K562 (cell line): Measurements from ENCODE around the gene IL1RAPL2. TPM values are rescaled to one million over a fixed set of nuclear protein-coding genes. Genes with fewer than 3 reads are reported as not detected.

Experiments
- ATAC-seq: fragments of 200-7000 bp; cut with Tn5 transposase; 3 replicates; pipeline ENCODE4 v1.9.1; 2020; ENCODE audit warnings: moderate library complexity
- BruUV-seq: library from RNA; stranded (reverse); fragments of 400-500 nt; replicated peaks from 2 replicates; lab custom pipeline; 2021; lab: Mats Ljungman, UMichigan
- CTCF ChIA-PET: fragments of 300-600 bp; formaldehyde crosslinking; extraction: SDS; loops from one replicate; lab custom pipeline; 2021; ENCODE audit warnings: low intra/inter-chr PET ratio; lab: Yijun Ruan, JAX
- POLR2A ChIA-PET: fragments of 300-600, 350-650 bp; sonication (Branson Sonifier 250); formaldehyde crosslinking; extraction: SDS; loops from one replicate; lab custom pipeline; 2021; ENCODE audit warnings: antibody characterized with exemption, inconsistent platforms; lab: Yijun Ruan, JAX
- DNase-seq, 4 experiments: peaks; one replicate each; pipeline versions ENCODE4 v3.0.0 to v3.0.0-alpha.2; 2011 to 2018; ENCODE audit warnings: low spot score in 3 of 4, mixed read lengths in 3 of 4; ENCODE audit errors: extremely low read depth in 1 of 4
- FAIRE-seq: peaks from 2 replicates; lab custom pipeline; 2011; peaks lifted over from hg19 to GRCh38; lab: Jason Lieb, UNC
- H2AFZ ChIP-seq: 2 replicates; pipeline ENCODE4 v1.6.0; 2011; ENCODE audit warnings: low read depth, low read length, control low read depth, inconsistent platforms
- H3K27ac ChIP-seq: fragments of 200-600 bp; 3 replicates; pipeline ENCODE4 v1.8.0; 2011; ENCODE audit warnings: low read depth, mild to moderate bottlenecking, control low read depth, inconsistent platforms, low read length, moderate library complexity, mixed read lengths; ENCODE audit errors: extremely low read depth
- H3K27me3 ChIP-seq, 2 experiments: fragments of 300-600 bp in 1 of 2; 2 replicates in 1 of 2; 3 replicates in 1 of 2; pipeline versions ENCODE4 v1.6.0 to v1.8.0; 2011; ENCODE audit warnings: inconsistent platforms in 2 of 2, low read length in 2 of 2, mild to moderate bottlenecking in 1 of 2, mixed read lengths in 1 of 2, moderate library complexity in 1 of 2; ENCODE audit not compliant: control insufficient read depth in 2 of 2, insufficient read depth in 2 of 2
- H3K36me3 ChIP-seq: fragments of 300-600 bp; 3 replicates; pipeline ENCODE4 v1.8.0; 2011; ENCODE audit warnings: mild to moderate bottlenecking, low read length, inconsistent platforms; ENCODE audit not compliant: control insufficient read depth, insufficient read depth
- H3K4me1 ChIP-seq, 2 experiments: fragments of 200-600 bp in 1 of 2; replicated peaks in 1 of 2; 2 replicates in 1 of 2; 3 replicates in 1 of 2; pipeline versions ENCODE4 v1.5.1 to v1.8.0; 2011; ENCODE audit warnings: inconsistent platforms in 2 of 2, low read length in 2 of 2, mild to moderate bottlenecking in 1 of 2, mixed read lengths in 1 of 2, moderate library complexity in 1 of 2; ENCODE audit not compliant: control insufficient read depth in 2 of 2, insufficient read depth in 2 of 2
- H3K4me2 ChIP-seq: 2 replicates; pipeline ENCODE4 v1.6.1; 2011; ENCODE audit warnings: low read length, control low read depth, inconsistent platforms, mixed read lengths; ENCODE audit not compliant: insufficient read depth
- H3K4me3 ChIP-seq: fragments of 200-600 bp; sonication (generic), shearing (Covaris generic); 2 replicates; pipeline ENCODE4 v1.5.1; 2016; ENCODE audit warnings: control low read depth, inconsistent platforms
- H3K79me2 ChIP-seq: fragments of 200-600 bp; 3 replicates; pipeline ENCODE4 v1.8.0; 2011; ENCODE audit warnings: low read length, inconsistent platforms; ENCODE audit not compliant: control insufficient read depth, insufficient read depth
- H3K9ac ChIP-seq, 2 experiments: 2 replicates each; pipeline versions ENCODE4 v1.6.0 to v1.6.1; 2011; ENCODE audit warnings: low read depth in 2 of 2, low read length in 2 of 2, control low read depth in 1 of 2, inconsistent platforms in 1 of 2, mild to moderate bottlenecking in 1 of 2, mixed read lengths in 1 of 2; ENCODE audit not compliant: insufficient read depth in 1 of 2
- H3K9me1 ChIP-seq: one replicate; pipeline ENCODE4 v1.6.0; 2011; ENCODE audit warnings: inconsistent platforms, mild to moderate bottlenecking, low read length, moderate library complexity; ENCODE audit not compliant: control insufficient read depth, insufficient read depth
- H3K9me3 ChIP-seq: replicated peaks from 2 replicates; pipeline ENCODE4 v1.5.1; 2011; ENCODE audit warnings: low read depth, low read length, inconsistent platforms; ENCODE audit not compliant: control insufficient read depth, insufficient read depth
- H4K20me1 ChIP-seq: replicated peaks from 2 replicates; pipeline ENCODE4 v1.6.1; 2011; ENCODE audit warnings: low read length, inconsistent platforms, mixed read lengths; ENCODE audit not compliant: control insufficient read depth, insufficient read depth
- BRF1 ChIP-seq: IDR thresholded peaks from 3 replicates; pipeline ENCODE4 v1.6.1; 2011; ENCODE audit warnings: borderline replicate concordance, mild to moderate bottlenecking; ENCODE audit not compliant: insufficient read length; ENCODE audit errors: extremely low read depth
- CSDE1 ChIP-seq, 2 experiments: fragments of 450-650 bp; IDR thresholded peaks; 2 replicates each; pipeline ENCODE4 v1.6.1; 2016; ENCODE audit warnings: mild to moderate bottlenecking in 1 of 2
- HDAC1 ChIP-seq, 2 experiments: fragments of 450-650 bp; IDR thresholded peaks; 2 replicates each; pipeline ENCODE4 v1.6.1; 2016 to 2017; ENCODE audit warnings: inconsistent platforms in 1 of 2, mild to moderate bottlenecking in 1 of 2, moderate library complexity in 1 of 2
- NR2F6 ChIP-seq: fragments of 450-650 bp; formaldehyde crosslinking; IDR thresholded peaks from 2 replicates; pipeline ENCODE4 v1.4.0; 2020; ENCODE audit warnings: mild to moderate bottlenecking
- SAFB ChIP-seq: fragments of 200-400 bp; formaldehyde crosslinking; IDR thresholded peaks from 2 replicates; pipeline ENCODE4 v1.6.1; 2017; ENCODE audit warnings: low read depth, low read length, borderline replicate concordance
- TRIM25 ChIP-seq: fragments of 450-650 bp; IDR thresholded peaks from 2 replicates; pipeline ENCODE4 v1.7.0; 2016; ENCODE audit warnings: borderline replicate concordance
- TSC22D4 ChIP-seq: fragments of 450-650 bp; IDR thresholded peaks from 2 replicates; pipeline ENCODE4 v1.6.1; 2016; ENCODE audit warnings: missing genetic modification characterization, missing biosample characterization, control low read depth
- ZBTB11 ChIP-seq, 3 experiments: fragments of 200-800 bp in 1 of 3; fragments of 250-450 bp in 1 of 3; fragments of 450-650 bp in 1 of 3; sonication (Bioruptor Pico) in 1 of 3; sonication (Bioruptor generic) in 1 of 3; formaldehyde crosslinking in 1 of 3; IDR thresholded peaks; 2 replicates each; pipeline versions ENCODE4 v1.6.1 to v1.8.0; 2016 to 2022; ENCODE audit warnings: mild to moderate bottlenecking in 2 of 3, missing genetic modification characterization in 2 of 3, missing compliant biosample characterization in 1 of 3, moderate library complexity in 1 of 3
- WGBS: fragments of 100-300 bp; shearing (Covaris generic); methylation state at CpG from one replicate; pipeline ENCODE4 v1.1.6; 2016; ENCODE audit warnings: low coverage, mixed read lengths; ENCODE audit not compliant: insufficient coverage; ENCODE audit errors: missing lambda C conversion rate; 5-methylcytosine and 5-hydroxymethylcytosine counted together
- in situ Hi-C: fragments of 300-500 bp; cut with MboI; formaldehyde crosslinking; loops from 4 replicates; pipeline ENCODE4 v1.15.0; 2018; ENCODE audit warnings: inconsistent platforms, mixed read lengths
- intact Hi-C: fragments of 100-400 bp; cut with micrococcal nuclease; formaldehyde crosslinking; loops from 2 replicates; pipeline ENCODE4 v1.14.2; 2022
- polyA plus RNA-seq, 8 experiments: library from polyadenylated mRNA; depleted of rRNA in 4 of 8; stranded (reverse) in 5 of 8; unstranded in 3 of 8; fragments of >200 nt; fragmentation: Nextera tagmentation in 2 of 8; fragmentation: Illumina TruSeq in 1 of 8; extraction: Ambion mirVana in 2 of 8; extraction: Trizol in 1 of 8; gene quantifications; 2 replicates each; pipeline versions ENCODE4 v1.2.1 to v1.2.3, GENCODE V29; 2011 to 2014; ENCODE audit warnings: inconsistent platforms in 1 of 8, missing spikeins in 1 of 8
- total RNA-seq, 7 experiments: library from RNA; depleted of rRNA in 6 of 7; stranded (reverse); fragments of >200 nt in 6 of 7; fragmentation: Illumina TruSeq in 2 of 7; extraction: Trizol in 2 of 7; gene quantifications; 2 replicates each; pipeline versions ENCODE4 v1.2.1 to v1.2.3, GENCODE V29; 2011 to 2021; ENCODE audit warnings: low replicate concordance in 1 of 7
- TF ChIP-seq, protein P1 (sequence below): sonication (generic); formaldehyde crosslinking; IDR thresholded peaks from 2 replicates; pipeline ENCODE4 v1.8.0; 2022; ENCODE audit warnings: missing genetic modification reagents, mild to moderate bottlenecking, moderate library complexity, borderline replicate concordance

The IL1RAPL2 gene
- total and polyA plus RNA-seq, 9 of the 15 experiments (the other 6 are each of a cell fraction or from before 2014, with no cell fraction given): not detected

GRCh38 chrX:105526431-105526830 is 960.4 kb downstream of the IL1RAPL2 start:
- no peaks in the 10 kb centered on the region for H3K79me2 ChIP-seq
- no peak overlapping the region for H3K9ac ChIP-seq
- H3K4me1 ChIP-seq: no peaks in the 10 kb centered on the region
- in situ Hi-C loops (no loop called here), intact Hi-C loops (no loop called here)
- no peak overlapping the region for H3K4me3 ChIP-seq
- ATAC-seq (no peak), FAIRE-seq (no peak), DNase-seq (no peak)
- no peak overlapping the region for H3K4me2 ChIP-seq
- H3K27me3 ChIP-seq: no peaks in the 10 kb centered on the region
- ChIA-PET POLR2A (no interaction called here), CTCF (no interaction called here)
- no peaks in the 10 kb centered on the region for H3K9me1 ChIP-seq
- H3K27ac ChIP-seq: no peak overlapping the region
- no peaks in the 10 kb centered on the region for H4K20me1 ChIP-seq
- TF ChIP-seq NR2F6: no peak
- no peak for TF ChIP-seq BRF1
- no peak for TF ChIP-seq TRIM25
- H3K36me3 ChIP-seq: no peaks in the 10 kb centered on the region
- no peak overlapping the region for H2AFZ ChIP-seq
- H3K9me3 ChIP-seq: no peaks in the 10 kb centered on the region
- BruUV-seq: no TSS peak
- WGBS: 0% methylated on average over 1 of the region's 1 CpG

GRCh38 chrX:105527759-105528158 is 961.8 kb downstream of the IL1RAPL2 start:
- ATAC-seq (no peak), DNase-seq (no peak), FAIRE-seq (no peak)
- BruUV-seq: no TSS peak
- in situ Hi-C loops (no loop called here), intact Hi-C loops (no loop called here)
- H3K27ac ChIP-seq: no peak overlapping the region
- CTCF ChIA-PET: no interaction called here
- no peak overlapping the region for H3K4me2 ChIP-seq
- POLR2A ChIA-PET: no interaction called here
- no peaks in the 10 kb centered on the region for H3K9me1 ChIP-seq
- no peaks in the 10 kb centered on the region for H3K36me3 ChIP-seq
- H3K79me2 ChIP-seq: no peaks in the 10 kb centered on the region
- no peak overlapping the region for H2AFZ ChIP-seq
- WGBS: 0% methylated on average over 1 of the region's 1 CpG
- no peak overlapping the region for H3K9ac ChIP-seq
- H3K4me3 ChIP-seq: no peak overlapping the region
- H3K27me3 ChIP-seq: no peaks in the 10 kb centered on the region
- no peaks in the 10 kb centered on the region for H3K9me3 ChIP-seq
- no peaks in the 10 kb centered on the region for H3K4me1 ChIP-seq
- H4K20me1 ChIP-seq: no peaks in the 10 kb centered on the region
- TF ChIP-seq, protein P1, sequence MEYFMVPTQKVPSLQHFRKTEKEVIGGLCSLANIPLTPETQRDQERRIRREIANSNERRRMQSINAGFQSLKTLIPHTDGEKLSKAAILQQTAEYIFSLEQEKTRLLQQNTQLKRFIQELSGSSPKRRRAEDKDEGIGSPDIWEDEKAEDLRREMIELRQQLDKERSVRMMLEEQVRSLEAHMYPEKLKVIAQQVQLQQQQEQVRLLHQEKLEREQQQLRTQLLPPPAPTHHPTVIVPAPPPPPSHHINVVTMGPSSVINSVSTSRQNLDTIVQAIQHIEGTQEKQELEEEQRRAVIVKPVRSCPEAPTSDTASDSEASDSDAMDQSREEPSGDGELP: no peak
- TF ChIP-seq ZBTB11 (CRISPR knock-in tag; IDR thresholded peaks at IDR 0.05) (no peak), SAFB (no peak), HDAC1 (IDR thresholded peaks at IDR 0.05) (no peak), CSDE1 (IDR thresholded peaks at IDR 0.05) (no peak), TSC22D4 (tag) (no peak)
